HG03520 (cell line): Measurements from ENCODE around the gene HCST.
A peak's percentile ranks its signal among the peaks of the same experiment; 100 is the strongest.
"Not testable (repeated sequence)": the region's sequence is repeated elsewhere in the genome, so short reads cannot be mapped to it uniquely, and the experiment has no call there.

ENCODE experiments used
- ATAC-seq: cut with Tn5 transposase; IDR thresholded peaks from one replicate; pipeline ENCODE4 v1.9.1; 2021; ENCODE audit warnings: mild to moderate bottlenecking, moderate library complexity; ENCODE audit not compliant: unreplicated experiment

The HCST gene

DNA sequence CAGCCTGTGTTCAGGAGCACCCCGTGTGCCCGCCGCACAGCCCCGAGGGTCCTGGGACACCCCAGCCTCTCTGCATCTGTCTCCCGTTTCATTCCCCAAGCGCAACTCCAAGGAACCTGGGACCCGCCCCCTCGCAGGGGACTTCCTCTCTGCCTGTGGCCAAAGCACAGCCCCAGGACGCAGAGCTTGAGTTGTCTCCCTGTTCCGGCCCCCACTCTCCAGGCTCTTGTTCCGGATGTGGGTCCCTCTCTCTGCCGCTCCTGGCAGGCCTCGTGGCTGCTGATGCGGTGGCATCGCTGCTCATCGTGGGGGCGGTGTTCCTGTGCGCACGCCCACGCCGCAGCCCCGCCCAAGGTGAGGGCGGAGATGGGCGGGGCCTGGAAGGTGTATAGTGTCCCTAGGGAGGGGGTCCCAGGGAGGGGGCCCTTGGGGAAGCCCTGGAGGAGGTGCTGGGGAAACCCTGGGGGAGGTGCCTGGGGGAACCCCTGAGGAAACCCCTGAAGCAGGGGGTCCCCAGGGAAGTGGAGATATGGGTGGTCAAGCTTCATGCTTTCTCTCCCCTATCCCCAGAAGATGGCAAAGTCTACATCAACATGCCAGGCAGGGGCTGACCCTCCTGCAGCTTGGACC lies 1.3 kb downstream of the HCST start:
- ATAC-seq: no peak

DNA sequence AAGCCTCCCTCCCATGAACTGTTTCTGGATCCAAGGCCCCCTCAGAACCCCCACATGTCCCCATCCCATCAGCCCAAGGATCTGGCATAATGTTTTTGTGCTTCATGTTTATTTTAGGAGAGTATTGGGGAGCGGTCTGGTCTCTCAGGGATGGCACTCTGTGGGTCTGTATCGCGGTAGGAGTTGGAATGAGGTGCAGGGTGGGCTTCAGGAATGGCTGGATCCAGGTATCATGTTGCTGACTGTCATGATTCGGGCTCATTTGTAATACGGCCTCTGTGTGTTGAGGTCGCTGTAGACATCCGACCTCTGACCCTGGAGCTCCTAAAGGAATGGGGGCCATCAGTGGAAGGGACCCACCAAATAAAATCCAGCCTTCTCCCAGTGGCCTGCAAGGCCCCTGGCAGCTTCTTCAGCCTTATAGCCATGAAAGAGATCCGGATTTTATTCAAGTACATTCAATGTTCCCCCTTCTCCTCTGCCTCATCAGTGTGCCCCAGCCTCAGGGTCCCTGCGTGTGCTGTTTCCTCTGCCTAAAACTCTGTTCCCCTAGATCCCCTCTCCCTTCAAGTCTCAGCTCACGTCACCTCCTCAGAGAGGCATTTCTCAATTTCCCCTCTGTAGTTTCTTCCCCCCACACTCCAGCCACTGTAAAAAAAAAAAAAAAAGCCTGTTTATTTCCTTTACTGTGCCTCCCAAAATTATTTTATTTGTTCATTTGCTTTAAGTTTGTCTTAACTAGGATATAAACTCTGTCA lies 2.2 kb downstream of the HCST start:
- no peak for ATAC-seq

DNA sequence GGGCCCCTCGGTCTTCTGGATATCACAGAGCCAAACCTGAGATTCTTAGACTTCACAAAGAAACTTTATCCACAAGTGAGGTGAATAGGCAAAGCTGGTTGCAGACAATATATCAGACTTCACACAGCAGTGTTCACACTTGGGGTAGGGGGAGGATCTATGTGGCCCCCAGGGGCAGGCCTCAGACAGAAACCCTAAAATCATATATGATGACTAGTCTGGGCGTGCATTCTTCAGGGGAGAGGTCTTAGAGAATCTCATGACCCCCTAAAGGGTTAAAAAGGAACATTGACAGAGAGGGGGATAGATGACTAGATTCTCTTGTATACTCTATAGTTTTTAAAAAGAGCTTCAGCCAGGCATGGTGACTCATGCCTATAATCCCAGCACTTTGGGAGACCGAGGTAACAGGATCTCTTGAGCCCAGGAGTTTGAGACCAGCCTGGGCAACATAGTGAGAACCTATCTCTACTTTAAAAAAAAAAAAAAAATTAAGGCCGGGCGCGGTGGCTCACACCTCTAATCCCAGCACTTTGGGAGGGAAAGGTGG lies 2.9 kb downstream of the HCST start:
- no peak for ATAC-seq

DNA sequence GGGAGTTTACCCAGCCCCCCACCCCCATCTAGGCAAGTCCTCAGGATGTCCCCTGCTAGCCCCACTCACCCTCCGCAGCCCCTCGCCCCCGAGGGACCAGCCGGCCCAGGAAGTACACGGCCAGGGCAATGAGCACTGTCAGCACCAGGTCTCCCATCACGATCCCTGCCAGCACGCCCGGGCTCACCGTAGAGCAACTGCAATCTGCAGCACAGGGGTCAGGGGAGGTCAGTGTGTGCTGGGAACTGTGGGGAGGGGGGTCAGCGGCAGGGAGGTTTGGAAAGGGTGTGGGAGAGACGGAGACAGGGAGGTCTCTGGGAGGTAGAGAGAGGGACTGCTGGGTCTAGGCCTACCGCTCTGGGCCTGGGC lies 5.0 kb downstream of the HCST start:
- ATAC-seq: no peak

DNA sequence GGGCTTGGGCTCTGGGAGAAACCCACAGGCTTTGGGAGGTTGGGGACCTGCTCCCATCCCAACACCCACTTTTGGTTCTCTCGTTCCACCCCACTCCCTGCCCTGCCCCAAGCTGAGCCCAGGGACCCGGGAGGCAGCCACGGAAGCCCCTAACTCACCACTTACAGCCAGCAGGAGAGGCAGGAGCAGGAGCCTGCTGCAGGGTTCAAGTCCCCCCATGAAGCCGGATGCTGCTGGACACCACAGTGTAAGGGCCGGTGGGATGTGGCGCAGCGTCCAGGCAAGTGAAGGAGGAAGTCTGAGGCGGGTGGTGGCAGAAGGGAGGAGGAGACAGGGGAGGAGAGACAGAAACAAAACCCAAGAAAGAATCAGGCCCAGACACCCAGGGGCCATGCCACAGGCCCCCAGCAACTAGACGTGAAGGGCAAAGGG lies 5.7 kb downstream of the HCST start, which contains the start of gene TYROBP:
Gene TYROBP (minus strand): TSS at position 286 of the 432 bp plus-strand sequence. CDS start 67 bp downstream, at position 219.
- ATAC-seq: no peak

DNA sequence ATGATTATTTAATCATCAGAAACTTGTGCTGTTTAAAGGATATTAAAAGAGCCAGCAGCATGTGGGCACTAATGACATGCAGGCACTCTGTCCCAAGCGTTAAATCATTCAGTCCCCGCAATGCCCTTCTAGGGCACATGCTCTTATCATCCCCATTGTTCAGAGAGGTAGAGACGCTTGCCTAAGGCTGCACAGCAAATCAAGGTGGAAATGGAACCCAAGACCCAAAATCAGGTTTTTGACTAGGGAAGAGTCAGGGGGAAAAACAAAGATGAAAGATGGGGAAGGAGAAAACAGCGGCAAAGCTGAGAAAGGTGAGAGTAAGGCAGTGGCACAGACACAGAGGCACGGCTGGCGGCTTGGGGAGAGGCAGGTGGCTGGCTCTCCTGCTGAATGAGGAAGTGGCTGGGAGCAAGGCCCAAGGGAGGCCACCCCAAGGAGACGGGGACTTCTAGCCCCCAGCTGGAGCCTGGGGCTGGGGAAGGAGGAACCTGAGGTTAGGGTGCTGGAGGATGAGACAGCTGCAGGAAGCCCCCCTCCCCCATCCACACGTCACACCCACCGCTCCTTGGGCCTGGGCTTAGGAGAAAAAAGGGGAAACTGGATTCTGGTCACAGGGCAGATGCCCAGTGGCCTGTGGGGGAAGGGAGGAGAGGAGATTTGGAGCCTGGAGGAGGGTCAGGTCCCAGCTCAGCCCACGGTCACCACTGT lies 6.8 kb downstream of the HCST start:
- ATAC-seq: no peak

DNA sequence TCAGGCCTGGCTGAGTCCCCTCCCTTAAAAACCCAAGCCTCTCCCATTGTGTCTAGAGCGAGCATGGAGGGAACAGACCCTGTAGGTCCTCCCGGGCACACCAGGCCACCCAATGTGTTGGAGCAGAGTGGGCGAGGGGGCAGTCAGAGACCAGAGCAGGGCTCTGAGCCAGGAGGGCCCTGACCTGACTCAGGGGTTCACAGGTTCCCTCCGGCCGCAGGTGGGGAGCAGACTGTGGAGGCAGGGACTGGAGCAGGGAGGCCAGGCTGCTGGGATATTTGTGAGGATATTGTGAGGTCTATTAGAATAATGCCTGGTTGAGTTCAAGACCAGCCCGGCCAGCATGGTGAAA lies 7.3 kb downstream of the HCST start:
- ATAC-seq: no peak

DNA sequence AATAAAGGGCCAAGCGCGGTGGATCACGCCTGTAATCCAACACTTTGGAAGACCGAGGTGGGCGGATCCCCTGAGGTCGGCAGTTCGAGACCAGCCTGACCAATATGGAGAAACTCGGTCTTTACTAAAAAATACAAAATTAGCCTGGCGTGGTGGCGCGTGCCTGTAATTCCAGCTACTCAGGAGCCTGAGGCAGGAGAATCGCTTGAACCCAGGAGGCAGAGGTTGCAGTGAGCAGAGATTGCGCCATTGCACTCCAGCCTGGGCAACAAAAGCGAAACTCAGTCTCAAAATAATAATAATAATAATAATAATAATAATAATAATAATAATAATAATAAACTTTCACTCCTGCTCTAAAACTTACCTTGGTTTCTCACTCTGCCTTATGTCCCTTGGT lies 8.0 kb downstream of the HCST start:
- not testable (repeated sequence) for ATAC-seq

DNA sequence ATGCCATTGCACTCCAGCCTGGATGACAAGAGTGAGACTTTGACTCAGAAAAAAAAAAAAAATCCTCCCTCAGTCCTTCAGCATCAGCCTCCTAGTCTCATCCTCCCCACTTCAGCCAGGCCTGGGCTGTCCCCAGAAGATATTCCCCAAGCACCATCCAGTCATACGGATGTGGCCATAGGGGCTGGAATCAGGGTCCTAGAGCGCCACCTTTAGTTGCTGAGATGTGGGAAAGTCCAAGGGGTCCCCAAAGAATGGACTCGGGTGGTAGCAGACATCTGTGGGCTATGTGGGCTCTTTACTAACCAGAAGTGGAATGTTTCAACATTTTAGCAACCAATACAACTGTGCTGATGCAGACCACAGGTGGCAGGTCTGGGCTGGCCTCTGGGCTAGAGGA lies 8.8 kb downstream of the HCST start:
- ATAC-seq: no peak

DNA sequence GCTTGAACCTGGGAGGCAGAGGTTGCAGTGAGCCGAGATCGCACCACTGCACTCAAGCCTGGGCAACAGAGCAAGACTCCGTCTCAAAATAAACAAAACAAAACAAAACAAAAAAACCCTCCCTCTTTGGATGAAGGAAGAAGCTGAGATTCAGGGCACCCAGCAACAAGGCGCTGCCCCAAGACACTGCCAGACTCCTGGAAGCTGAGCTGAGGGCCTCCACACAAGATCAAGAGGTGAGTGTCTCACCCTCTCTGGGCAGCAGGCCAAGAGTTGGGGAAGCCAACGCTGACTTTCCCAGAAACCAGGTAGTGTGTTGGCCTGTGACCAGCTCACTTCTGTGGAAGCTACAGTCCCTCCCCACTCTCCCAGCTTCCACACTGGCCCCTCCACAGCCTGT lies 9.5 kb downstream of the HCST start:
- ATAC-seq: no peak

DNA sequence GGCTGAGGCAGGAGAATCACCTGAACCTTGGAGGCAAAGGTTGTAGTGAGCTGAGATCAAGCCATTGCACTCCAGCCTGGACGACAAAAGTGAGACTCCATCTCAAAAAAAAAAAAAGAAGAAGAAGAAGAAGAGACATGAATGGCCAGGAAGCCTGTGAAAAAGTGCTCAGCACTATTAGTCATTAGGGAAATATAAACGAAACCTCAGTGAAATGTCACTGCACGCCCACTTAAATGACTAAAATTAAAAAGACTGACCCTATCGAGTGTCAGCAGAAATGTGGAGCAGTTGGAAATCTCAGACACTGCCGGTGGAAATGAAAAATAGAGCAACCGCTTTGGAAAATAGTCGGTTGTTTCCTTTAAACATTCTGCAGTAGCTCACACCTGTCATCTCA lies 11.3 kb downstream of the HCST start:
- no peak for ATAC-seq

DNA sequence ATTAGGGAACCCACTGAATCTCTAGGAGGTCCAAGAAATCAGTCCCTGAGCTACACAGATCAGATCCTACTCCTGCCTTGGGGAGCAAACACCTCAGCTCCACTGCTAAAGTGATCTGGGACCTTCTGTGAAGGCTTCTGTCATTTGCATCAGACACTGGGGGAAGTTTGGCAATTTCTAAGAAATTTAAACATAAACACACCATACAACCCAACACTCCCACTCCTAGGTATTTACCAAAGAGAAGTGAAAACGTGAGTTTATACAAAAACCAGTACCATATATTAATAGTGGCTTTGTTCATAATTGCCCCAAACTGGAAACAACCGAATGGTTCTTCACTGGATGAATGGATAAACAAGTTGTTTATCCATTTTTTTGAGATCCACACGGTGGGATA lies 13.1 kb downstream of the HCST start:
- ATAC-seq: no peak

DNA sequence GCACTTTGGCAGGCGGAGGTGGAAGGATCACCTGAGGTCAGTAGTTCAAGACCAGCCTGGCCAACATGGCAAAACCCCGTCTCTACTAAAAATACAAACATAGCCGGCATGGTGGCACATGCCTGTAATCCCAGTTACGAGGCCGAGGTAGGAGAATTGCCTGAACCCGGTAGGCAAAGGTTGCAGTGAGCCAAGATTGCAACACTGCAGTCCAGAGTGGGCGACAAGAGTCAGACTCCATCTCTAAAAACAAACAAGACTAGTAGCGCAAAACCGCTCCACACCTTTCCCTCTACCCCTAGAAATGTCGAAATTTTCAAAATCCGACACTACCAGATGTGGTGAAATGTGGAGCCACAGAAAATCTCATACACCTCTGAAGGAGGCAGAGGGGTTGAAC lies 17.0 kb downstream of the HCST start:
- no peak for ATAC-seq

DNA sequence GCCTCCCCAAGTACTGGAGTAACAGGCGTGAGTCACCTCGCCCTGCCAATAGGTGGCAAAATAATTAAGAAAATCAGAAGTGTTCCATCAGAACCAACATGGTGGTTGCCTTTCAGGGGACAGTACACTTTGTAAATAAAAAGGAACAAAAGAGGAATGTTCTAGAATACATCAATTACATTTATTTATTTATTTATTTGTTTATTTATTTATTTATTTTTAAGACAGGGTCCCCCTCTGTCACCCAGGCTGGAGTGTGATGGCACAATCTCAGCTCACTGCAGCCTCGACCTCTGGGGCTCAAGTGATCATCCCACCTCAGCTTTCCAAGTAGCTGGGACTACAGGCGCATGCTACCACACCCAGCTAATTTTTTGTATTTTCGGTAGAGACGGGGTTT lies 18.7 kb downstream of the HCST start:
- ATAC-seq: no peak

DNA sequence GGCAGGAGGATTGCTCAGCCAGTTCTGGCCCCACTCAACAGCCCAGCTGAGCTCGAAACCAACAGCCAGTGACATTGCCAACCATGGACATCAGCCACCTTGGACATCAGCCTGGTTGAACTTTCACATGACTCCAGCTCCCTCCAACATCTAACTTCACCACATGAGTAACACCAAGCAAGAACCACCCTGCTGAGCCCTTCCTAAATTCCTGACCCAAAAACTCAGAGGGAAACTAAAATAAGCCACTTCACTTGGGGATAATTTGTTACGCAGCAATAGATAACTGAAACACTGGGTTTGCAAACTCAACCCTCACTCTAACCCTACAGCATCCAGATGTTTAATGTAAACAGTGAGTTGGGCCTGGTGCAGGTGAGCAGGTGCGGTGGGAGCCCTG lies 23.2 kb downstream of the HCST start:
- no peak for ATAC-seq

DNA sequence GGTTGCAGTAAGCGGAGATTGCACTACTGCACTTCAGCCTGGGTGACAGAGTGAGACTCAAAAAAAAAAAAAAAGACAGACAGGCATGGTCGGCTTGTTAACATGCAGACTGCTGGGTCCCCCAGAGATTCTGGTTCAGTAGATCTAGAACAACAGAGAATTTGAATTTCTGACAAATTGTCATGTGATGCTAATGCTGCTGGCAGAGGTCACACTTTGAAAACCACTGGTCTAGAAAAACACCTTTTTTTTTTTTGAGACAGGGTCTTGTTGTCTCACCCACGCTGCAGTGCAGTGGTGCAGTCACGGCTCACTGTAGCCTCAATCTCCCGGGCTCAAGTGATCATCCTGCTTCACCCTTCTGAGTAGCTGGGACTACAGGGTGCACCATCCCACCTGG lies 26.2 kb downstream of the HCST start:
- ATAC-seq: no peak

DNA sequence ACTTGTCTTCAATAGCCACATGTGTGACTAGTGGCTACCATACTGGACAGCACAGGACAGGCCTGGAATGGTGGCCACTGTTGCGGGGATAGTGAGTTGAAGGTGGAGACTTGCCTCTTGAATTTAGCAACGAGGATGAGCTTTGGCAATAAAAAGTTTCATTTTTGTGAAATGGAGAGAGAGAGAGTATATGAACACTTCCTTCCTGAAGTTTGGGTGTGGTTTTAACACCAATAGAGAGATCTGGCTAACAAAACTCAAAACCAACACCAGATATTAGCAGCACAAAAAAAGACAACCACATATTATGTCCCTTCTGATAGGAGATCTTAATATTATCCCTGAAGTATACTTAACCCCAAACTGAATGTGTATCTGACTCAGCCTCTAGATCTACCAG lies 27.5 kb downstream of the HCST start:
- ATAC-seq: no peak

DNA sequence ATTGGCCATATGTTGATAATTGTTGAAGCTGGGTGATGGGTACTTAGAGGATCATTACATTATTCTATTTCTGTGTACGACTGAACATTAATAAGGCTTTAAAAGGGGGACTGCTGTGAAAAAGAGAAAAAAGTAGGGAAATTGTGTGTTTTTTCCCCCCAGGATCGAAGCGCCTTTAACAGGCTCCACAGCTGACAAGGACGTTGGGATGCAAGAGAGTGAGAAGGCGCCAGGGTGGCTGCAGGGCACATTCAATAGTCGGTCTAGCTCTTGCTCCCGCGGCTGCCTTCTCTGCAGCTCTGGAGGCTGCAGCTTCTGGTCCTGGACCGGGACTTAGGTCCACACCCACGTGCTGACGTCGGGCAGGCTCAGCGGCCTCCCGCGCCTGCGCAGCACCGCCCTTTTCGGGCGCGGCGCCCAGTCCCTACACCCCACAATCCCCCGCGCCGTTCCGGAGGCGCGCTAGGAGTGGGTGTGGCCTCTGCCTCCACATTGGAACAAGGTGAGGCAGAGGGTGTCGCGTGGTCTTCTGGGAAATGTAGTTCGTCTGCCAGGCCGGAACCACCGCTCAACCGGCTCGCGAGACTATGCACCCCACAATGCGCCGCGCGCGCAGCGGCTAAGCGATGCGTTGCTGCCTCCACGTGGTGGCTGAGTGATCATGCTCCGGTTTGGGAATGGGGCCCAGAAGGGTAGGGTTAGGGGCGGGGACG lies 29.0 kb downstream of the HCST start:
- ATAC-seq: peak; percentile 87

DNA sequence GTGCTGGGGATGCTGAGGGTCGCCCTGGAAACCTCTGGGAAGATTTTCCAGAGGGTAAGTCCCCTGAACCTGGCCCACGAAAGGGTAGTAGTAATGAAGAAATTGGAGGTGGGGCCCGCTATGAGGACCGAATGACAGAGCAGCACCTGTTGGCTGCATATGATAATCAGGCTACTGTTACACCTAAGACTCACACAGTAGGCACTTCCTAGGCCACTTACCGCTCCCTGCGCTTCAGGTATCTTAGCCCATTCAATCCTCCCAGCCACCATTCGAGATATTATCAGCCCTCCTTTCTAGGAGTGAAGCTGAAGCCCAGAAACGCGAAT lies 29.5 kb downstream of the HCST start:
- no peak for ATAC-seq

DNA sequence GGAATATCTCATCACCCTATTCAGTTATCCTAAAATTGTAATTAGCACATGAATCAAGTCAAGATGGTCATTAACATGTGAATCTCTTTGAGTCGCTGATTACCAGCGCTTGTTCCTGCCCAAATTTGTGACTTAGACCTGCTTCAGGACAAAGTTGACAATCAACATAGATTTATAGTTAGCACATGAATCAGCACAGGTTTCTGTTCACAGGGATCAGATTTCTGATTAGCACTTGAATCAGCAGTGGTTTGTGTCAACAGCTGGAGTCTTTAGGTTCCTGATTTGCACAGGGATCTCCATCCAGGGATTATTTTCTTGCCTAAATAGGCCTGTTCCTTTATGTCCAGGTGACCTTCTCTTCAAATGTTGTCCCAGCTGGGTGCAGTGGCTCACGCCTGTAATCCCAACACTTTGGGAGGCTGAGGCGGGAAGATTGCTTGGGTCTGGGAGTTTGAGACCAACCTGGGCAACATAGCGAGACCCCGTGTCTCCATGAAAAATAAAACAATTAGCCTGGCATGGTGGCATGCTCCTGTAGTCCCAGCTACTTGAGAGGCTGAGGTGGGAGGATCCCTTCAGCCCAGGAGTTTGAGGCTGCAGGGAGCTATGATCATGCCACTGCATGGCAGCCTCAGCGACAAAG lies 30.1 kb downstream of the HCST start:
- no peak for ATAC-seq
